HG02623 (cell line): ENCODE results near the gene FREY1.
A peak's percentile ranks its signal among the peaks of the same experiment; 100 is the strongest.
"Not testable (repeated sequence)": the region's sequence is repeated elsewhere in the genome, so short reads cannot be mapped to it uniquely, and the experiment has no call there.

Source experiments
- ATAC-seq: cut with Tn5 transposase; IDR thresholded peaks from one replicate; pipeline ENCODE4 v1.9.1; 2021; ENCODE audit warnings: moderate library complexity; ENCODE audit not compliant: unreplicated experiment

Gene FREY1

GRCh38 chr11:45917286-45917622, 10.2 kb upstream of the FREY1 start:
- no peak for ATAC-seq

- ATAC-seq, result no peak
These were observed 8.4 kb upstream of the FREY1 start for GRCh38 chr11:45915446-45915845.

- ATAC-seq, result no peak
These were observed 7.0 kb upstream of the FREY1 start for GRCh38 chr11:45913942-45914635.

DNA sequence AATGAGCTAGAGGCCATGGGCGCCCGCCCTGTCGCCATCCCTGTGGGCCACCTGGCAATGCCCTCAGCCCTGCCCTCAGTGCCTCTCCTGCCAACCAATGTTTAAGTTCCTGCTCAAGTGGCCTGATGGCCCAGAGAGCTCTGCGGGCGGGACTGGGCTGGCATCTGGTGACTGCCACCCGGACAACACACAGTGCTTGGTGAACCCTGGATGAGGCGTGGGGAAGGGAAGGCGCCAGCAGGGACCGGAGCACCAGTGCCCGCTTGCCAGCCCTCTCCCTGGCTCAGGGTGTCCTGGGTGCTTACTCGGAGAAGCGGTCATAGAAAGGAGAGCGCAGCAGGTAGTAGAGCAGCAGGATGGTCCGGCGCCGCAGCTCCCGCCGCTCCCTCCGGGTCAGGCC, 6.4 kb upstream of the FREY1 start:
- no peak for ATAC-seq

- no peak for ATAC-seq
These were observed 3.6 kb upstream of the FREY1 start for GRCh38 chr11:45910623-45911022.

GRCh38 chr11:45909594-45910475, 2.8 kb upstream of the FREY1 start:
- ATAC-seq, result no peak

DNA sequence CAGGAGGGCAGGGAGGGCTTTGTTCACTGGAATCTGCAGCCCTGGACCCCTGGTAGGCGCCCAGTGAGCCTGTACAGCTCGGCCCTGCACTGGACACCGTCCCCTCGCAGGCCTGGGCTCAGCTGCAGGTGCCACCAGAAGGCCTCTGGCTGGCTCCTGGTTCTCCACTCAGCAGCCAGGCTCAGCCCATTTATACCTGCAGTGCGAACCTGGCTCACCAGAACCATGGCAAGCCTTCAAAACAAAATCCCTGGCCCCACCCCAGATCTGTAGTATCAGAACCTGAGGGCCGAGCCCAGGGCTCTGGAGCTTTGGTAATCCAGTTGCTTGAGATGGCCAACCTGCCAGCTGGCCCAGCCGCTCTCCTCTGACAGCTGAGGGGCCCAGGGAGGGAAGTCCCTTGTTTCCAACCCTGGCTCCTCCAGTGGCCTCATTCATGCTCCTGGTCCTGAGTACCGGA, 870 bp upstream of the FREY1 start:
- ATAC-seq, result no peak

DNA sequence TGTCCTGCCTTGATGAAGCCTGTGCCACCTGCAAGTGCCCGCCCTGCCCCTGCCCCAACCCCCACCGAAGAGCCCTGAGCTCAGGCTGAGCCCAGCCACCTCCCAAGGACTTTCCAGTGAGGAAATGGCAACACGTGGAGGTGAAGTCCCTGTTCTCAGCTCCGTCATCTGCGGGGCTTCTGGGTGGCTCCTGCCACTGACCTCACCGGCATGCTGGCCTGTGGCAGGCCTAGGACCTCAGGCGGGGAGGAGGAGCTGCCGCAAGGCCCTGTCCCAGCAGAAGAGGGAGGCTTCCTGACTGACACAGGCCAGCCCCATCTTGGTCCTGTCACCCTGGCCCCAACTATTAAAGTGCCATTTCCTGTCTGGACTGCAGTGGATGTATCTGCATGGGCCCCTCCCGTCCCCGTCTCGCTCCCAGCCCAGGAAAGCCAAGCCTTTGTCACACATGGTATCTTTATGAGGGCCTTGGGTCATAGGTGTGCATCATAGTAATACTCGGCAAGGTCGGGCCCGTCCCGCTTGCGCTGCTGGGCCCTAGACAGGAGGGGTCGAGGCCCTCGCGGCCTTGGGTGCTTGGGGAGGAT, 882 bp downstream of the FREY1 start:
- ATAC-seq, result no peak

- not testable (repeated sequence) for ATAC-seq
These were observed 1.5 kb downstream of the FREY1 start for GRCh38 chr11:45905576-45905975.

DNA sequence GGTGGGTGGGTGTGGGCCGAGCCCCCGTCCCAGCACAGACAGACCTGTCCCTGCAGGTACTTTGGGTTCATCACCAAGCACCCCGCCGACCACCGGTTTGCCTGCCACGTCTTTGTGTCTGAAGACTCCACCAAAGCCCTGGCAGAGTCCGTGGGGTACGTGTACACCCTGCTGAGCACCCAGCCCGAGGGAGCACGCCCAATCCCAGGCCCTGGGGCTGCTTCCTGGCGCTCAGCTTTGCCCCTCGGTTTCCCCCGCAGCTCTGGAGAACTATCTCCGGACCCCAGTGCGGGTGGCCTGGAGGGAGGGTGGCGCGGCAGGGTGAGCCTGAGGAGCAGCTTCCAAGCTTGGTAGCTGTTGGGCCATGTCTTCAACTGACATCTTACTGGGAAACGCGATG, 2.0 kb downstream of the FREY1 start:
- no peak for ATAC-seq

- no peak for ATAC-seq
These were observed 2.7 kb downstream of the FREY1 start for GRCh38 chr11:45904309-45904915.

DNA sequence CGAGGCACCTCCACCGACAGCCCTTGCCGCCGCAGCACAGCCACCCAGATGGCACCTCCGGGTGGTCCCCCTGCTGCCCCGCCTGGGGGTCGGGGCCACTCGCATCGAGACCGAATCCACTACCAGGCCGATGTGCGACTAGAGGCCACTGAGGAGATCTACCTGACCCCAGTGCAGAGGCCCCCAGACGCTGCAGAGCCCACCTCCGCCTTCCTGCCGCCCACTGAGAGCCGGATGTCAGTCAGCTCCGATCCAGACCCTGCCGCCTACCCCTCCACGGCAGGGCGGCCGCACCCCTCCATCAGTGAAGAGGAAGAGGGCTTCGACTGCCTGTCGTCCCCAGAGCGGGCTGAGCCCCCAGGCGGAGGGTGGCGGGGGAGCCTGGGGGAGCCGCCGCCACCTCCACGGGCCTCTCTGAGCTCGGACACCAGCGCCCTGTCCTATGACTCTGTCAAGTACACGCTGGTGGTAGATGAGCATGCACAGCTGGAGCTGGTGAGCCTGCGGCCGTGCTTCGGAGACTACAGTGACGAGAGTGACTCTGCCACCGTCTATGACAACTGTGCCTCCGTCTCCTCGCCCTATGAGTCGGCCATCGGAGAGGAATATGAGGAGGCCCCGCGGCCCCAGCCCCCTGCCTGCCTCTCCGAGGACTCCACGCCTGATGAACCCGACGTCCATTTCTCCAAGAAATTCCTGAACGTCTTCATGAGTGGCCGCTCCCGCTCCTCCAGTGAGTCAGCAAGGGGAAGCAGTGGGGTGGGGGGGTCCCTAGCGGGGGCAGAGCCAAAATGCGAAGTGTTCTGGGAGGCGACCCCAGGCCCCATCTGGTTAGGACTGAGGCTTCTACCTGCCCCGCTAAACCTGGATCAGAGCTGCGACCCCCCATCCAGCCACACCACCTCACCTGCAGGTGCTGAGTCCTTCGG, 4.4 kb downstream of the FREY1 start:
- no peak for ATAC-seq

GRCh38 chr11:45901626-45902025, 5.4 kb downstream of the FREY1 start:
- ATAC-seq, result no peak

GRCh38 chr11:45900916-45901617, 6.0 kb downstream of the FREY1 start:
- ATAC-seq, result no peak

DNA sequence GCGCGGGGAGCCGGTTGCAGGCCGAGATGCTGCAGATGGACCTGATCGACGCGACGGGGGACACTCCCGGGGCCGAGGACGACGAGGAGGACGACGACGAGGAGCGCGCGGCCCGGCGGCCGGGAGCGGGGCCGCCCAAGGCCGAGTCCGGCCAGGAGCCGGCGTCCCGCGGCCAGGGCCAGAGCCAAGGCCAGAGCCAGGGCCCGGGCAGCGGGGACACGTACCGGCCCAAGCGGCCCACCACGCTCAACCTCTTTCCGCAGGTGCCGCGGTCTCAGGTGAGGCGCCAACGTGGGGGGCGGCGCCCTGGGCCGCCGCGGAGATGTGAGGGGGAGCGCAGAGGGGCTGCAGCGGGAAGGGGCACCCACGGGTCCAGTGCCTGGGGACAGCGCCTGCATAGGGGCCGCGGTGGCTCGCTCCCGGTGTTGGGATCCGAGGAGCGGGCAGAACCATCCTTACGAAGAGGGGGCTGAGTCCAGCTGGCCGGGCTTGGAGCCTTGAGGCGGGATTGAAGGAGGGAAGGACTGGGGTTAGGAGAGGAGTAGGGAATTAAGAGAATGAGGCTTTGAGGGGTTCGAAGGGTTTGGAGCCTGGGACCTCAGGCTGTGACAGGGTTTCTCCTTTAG, 6.8 kb downstream of the FREY1 start:
- peak; percentile 3 for ATAC-seq

DNA sequence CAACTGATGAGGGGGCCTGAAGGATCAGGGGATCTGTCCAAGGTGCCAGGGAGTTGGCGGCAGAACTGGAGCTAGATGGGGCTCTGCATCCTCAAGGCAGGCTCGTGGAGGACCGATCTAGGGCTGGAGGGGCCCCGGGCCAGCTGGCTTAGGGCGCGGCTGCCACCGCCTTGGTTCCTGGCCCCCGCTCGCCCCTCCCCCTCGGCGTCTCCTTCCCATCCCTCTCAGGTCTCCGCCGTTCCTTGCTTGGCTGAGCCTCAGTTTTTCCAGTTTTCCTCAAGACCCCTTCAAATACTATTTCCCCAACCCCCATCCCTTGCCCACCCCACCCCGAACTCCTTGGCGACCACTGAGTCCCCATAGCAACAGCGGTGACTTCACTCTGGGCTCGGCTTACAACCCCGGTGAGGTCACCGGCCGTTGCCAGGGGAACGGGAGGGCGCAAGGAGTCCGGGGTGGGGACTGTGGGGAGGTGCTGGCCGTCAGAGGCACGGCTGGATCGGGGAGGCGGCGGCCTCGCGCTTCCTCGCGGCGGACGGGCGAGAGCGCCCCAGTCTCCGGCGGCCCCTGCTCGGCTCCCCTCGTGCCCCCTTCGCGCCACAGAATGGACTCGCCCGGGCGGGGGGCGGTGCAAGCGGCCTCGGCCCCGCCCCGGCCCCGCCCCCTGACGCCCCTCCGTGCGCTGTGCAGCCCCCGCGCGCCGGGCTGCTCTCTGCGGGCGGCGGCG, 7.5 kb downstream of the FREY1 start:
- ATAC-seq, result peak; percentile 60

GRCh38 chr11:45899086-45899447, 8.0 kb downstream of the FREY1 start:
- no peak for ATAC-seq

DNA sequence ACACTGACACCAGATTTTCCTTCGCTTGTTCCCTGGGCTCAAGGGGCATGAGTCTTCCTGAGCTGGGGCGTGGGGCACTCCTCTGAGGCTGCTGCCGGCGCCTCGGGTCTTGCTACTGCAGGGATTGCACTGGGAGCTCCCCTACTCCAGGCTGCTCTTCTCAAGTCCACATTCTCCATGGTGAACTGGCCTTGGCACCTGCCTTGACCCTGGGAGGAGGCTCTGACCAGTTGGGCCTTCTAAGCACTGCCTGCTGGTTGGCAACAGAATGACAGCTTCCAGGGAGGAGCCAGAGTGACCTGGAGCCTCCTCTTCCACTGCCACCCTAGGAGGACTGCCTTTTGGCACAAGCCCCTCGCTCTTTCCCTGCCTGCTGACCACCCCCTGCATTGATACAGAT, 9.5 kb downstream of the FREY1 start:
- no peak for ATAC-seq
